Psoas muscle (tissue), 8 donors: ENCODE measurements around the gene PPP2R3A. TPM values are rescaled to one million over a fixed set of nuclear protein-coding genes. Genes with fewer than 3 reads are reported as not detected.

Source experiments
- ATAC-seq, 4 donors: fragments of 200-7000 bp; cut with Tn5 transposase; one replicate each; pipeline ENCODE4 v1.9.1; 2020; ENCODE audit warnings: moderate library complexity in 3 of 4, mild to moderate bottlenecking in 2 of 4
- DNase-seq, 2 donors: peaks; one replicate each; pipeline ENCODE4 v3.0.0-alpha.2; 2020
- H3K27ac ChIP-seq: fragments of 200-600 bp; one replicate; pipeline ENCODE4 v1.8.0; 2022
- H3K27me3 ChIP-seq, 3 donors: fragments of 200-600 bp in 1 of 3; one replicate each; pipeline versions ENCODE4 v1.6.1 to v1.8.0; 2013 to 2022; ENCODE audit warnings: low read length in 2 of 3, mild to moderate bottlenecking in 2 of 3, moderate library complexity in 1 of 3; ENCODE audit not compliant: insufficient read depth in 3 of 3
- H3K36me3 ChIP-seq, 2 donors: fragments of 200-600 bp in 1 of 2; one replicate each; pipeline versions ENCODE4 v1.6.1 to v1.8.0; 2013 to 2022; ENCODE audit warnings: low read depth in 1 of 2, mild to moderate bottlenecking in 1 of 2, moderate library complexity in 1 of 2; ENCODE audit not compliant: insufficient read depth in 1 of 2
- H3K4me1 ChIP-seq: fragments of 200-600 bp; one replicate; pipeline ENCODE4 v1.8.0; 2022
- H3K4me3 ChIP-seq: fragments of 200-600 bp; one replicate; pipeline ENCODE4 v1.8.0; 2022; ENCODE audit warnings: mild to moderate bottlenecking
- H3K9me3 ChIP-seq: fragments of 200-600 bp; one replicate; pipeline ENCODE4 v1.8.0; 2022
- WGBS, 3 donors: extraction: QIAGEN DNeasy Blood & Tissue Kit; methylation state at CpG; one replicate each; pipeline versions ENCODE4 v1.1.6 to v1.1.7; 2013; 5-methylcytosine and 5-hydroxymethylcytosine counted together
- intact Hi-C, 2 donors: fragments of 100-400 bp; cut with DNase I; formaldehyde crosslinking; loops; one replicate each; pipeline versions ENCODE4 v1.11.0 to v1.14.2; 2022
- long read RNA-seq, 2 donors: library from polyadenylated mRNA; unstranded; transcript quantifications; one replicate each; pipeline ENCODE4 v2.0.0, GENCODE V29; 2021
- polyA plus RNA-seq, 3 donors: library from polyadenylated mRNA; stranded (reverse); fragments of 200-250 nt; gene quantifications; one replicate each; pipeline ENCODE4 v1.2.3, GENCODE V29; 2013
- total RNA-seq, 4 donors: library from RNA; stranded (reverse); fragmentation: NEBNext Ultra II Directional in 2 of 4; extraction: Animal tissue kit (Norgen Biotek cat#: 25700) in 2 of 4; gene quantifications; one replicate each; pipeline versions ENCODE4 v1.2.1 to v1.2.4, GENCODE V29; 2021 to 2023
- TF ChIP-seq, protein P1 (sequence below): fragments of 200-600 bp; IDR thresholded peaks from one replicate; pipeline ENCODE4 v1.8.0; 2022; ENCODE audit warnings: antibody characterized with exemption
- donor health status: healthy with polysubstance abuse.
- donor health status: DM: no; HTN: no; CAD: no; lungs with moderate emphysema.
- donor health status: Bipolar disorder and iron deficiency.
- donor health status: healthy.
- donor health status: DM: yes; HTN: yes; CAD: no.
- donor health status: DM: no; HTN: no; CAD: no.
- donor health status: DM: no; HTN: no; CAD: no.
- donor health status: DM: yes; HTN: yes; CAD: no.

PPP2R3A gene, protein sequence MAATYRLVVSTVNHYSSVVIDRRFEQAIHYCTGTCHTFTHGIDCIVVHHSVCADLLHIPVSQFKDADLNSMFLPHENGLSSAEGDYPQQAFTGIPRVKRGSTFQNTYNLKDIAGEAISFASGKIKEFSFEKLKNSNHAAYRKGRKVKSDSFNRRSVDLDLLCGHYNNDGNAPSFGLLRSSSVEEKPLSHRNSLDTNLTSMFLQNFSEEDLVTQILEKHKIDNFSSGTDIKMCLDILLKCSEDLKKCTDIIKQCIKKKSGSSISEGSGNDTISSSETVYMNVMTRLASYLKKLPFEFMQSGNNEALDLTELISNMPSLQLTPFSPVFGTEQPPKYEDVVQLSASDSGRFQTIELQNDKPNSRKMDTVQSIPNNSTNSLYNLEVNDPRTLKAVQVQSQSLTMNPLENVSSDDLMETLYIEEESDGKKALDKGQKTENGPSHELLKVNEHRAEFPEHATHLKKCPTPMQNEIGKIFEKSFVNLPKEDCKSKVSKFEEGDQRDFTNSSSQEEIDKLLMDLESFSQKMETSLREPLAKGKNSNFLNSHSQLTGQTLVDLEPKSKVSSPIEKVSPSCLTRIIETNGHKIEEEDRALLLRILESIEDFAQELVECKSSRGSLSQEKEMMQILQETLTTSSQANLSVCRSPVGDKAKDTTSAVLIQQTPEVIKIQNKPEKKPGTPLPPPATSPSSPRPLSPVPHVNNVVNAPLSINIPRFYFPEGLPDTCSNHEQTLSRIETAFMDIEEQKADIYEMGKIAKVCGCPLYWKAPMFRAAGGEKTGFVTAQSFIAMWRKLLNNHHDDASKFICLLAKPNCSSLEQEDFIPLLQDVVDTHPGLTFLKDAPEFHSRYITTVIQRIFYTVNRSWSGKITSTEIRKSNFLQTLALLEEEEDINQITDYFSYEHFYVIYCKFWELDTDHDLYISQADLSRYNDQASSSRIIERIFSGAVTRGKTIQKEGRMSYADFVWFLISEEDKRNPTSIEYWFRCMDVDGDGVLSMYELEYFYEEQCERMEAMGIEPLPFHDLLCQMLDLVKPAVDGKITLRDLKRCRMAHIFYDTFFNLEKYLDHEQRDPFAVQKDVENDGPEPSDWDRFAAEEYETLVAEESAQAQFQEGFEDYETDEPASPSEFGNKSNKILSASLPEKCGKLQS (N-terminal part only)
- total RNA-seq, result 100 to 1,000 TPM in 1 of 4 donors, 10 to 100 TPM in 3; 45.5 to 134 (median 52.6) TPM
- 10 to 100 TPM in 2 of 3 donors, 1 to 10 TPM in 1; 5.4 to 16.8 (median 13.2) TPM for polyA plus RNA-seq
- long read RNA-seq, donor 1, full-length matches to known transcripts, result 6 of 17 reads
- long read RNA-seq, donor 1, partial matches to known transcripts, result 9 of 17 reads
- long read RNA-seq, donor 1, other reads (novel, unspliced or antisense), result 2 of 17 reads
- long read RNA-seq, donor 2, full-length matches to known transcripts, result 28 of 64 reads
- long read RNA-seq, donor 2, partial matches to known transcripts, result 21 of 64 reads
- long read RNA-seq, donor 2, other reads (novel, unspliced or antisense), result 15 of 64 reads

DNA sequence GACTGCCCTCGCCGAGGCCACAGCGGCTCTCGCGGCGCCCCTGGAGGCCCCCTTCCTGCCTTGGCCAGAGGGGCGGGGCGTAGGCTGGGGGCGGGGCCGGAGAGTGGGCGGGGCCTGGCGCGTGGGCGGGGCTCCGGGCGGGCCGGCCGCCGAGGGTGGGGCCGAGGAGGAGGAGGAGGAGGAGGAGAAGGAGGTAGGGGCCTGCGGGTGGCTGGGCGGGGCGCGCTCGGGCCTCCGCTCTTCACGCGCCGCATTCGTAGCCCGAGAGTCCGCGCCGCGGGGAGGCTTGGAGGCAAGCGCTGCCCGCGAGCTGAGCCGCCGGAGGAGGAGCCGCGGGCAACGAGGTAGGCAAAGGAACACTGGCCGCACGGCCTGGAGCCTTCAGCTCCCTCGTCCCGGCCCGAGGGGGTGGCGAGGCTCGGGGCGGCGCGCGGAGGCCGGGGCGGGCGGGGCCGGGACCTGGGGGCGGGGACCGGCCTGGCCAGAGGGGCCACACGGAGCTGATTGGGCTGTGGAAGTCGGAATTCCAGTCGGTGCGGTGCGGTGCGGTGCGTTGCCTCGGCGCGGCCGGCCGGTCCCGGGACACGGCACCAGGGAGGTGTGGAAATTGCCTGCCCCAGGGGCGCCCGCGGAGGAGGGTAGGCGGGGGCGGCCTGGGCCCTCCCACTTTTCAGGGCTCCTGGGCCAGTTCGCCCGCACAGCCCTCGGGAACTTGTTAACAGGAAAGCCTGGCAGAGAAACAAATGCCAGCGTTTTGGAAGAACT lies at the start of gene PPP2R3A:
PPP2R3A (plus strand) TSS at position 223 of the 765 bp plus-strand sequence. CDS start 35,771 bp downstream, outside the sequence.
- peak; percentile 86 to 93 for DNase-seq
- H3K36me3 ChIP-seq, result no peaks in the 10 kb centered on the region
- TF ChIP-seq, protein P1, sequence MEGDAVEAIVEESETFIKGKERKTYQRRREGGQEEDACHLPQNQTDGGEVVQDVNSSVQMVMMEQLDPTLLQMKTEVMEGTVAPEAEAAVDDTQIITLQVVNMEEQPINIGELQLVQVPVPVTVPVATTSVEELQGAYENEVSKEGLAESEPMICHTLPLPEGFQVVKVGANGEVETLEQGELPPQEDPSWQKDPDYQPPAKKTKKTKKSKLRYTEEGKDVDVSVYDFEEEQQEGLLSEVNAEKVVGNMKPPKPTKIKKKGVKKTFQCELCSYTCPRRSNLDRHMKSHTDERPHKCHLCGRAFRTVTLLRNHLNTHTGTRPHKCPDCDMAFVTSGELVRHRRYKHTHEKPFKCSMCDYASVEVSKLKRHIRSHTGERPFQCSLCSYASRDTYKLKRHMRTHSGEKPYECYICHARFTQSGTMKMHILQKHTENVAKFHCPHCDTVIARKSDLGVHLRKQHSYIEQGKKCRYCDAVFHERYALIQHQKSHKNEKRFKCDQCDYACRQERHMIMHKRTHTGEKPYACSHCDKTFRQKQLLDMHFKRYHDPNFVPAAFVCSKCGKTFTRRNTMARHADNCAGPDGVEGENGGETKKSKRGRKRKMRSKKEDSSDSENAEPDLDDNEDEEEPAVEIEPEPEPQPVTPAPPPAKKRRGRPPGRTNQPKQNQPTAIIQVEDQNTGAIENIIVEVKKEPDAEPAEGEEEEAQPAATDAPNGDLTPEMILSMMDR, result no peak
- H3K4me3 ChIP-seq, result peak within 1 kb of the TSS; percentile 82
- WGBS, 3 donors, result 0 to 2% (median 0%) methylated on average over 37 to 74 of the region's 83 CpGs
- intact Hi-C loops, result loop anchor here (2.0 to 10.0 kb wide), 5 partner anchors 43 to 229 kb away; partner anchors contain the start of gene MSL2 (in 1 of the 2)
- no peaks in the 10 kb centered on the region for H3K27me3 ChIP-seq
- peak; percentile 92 to 97 (median 96) for ATAC-seq
- peaks cover 38% of the 10 kb centered on the region for H3K4me1 ChIP-seq
- peaks cover 2% of the 10 kb centered on the region for H3K9me3 ChIP-seq
- H3K27ac ChIP-seq, result peak within 1 kb of the TSS; percentile 92

DNA sequence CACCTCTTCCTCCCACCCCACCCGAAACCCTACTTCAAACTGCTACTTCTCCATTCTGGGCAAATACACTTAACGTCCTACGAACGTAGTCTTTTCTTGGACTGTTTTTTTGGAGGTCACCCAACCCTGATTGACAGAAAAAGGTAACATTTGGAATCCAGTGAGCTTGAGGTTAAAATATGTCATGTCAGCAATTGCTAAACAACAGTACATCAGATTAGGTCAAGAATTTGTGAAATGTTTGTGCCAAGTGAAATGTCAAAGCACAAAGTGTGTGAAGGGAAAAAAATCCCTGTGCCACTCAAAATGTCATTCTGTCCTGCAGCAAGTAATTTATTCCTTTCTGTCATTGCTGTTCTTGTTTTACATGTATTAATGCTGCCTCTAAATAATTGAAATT lies 49.2 kb upstream of the PPP2R3A start:
- 37 to 64% (median 39%) methylated on average over 4 of the region's 4 CpGs for WGBS, 3 donors
- Histone ChIP-seq H3K27ac (no peak overlapping the region), H3K4me3 (no peak overlapping the region), H3K9me3 (no peaks in the 10 kb centered on the region), H3K4me1 (peaks cover 11% of the 10 kb centered on the region), H3K36me3 (no peaks in the 10 kb centered on the region), H3K27me3 (no peaks in the 10 kb centered on the region)
- TF ChIP-seq, protein P1, result no peak
- ATAC-seq (no peak), DNase-seq (no peak)
- intact Hi-C loops, result loop anchor here in 1 of 2 donors (5.0 kb wide), 1 partner anchor 51 kb away; the partner anchor contains the start of gene PPP2R3A

DNA sequence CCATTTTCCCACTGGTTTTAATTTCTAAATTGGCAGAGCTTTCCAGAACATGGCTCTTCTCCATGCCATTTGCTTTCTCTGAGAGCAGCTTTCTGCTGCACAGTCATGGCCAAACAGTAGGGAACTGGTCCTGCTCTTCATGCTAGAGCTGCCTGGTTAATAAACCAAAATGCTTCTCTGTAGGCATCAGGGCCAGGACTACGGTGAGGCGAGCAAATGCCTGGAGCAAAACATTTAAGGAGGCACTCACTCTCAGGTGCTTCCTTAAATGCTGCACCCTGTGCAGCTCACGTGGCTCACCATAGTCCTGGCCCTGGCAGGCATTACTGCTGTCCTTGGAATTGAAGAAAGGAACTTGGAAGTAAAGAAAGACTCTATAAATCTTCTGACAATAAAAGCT lies 48.5 kb upstream of the PPP2R3A start:
- intact Hi-C loops, result loop anchor here in 1 of 2 donors (5.0 kb wide), 1 partner anchor 50 kb away; the partner anchor contains the start of gene PPP2R3A
- H3K4me1 ChIP-seq, result peaks cover 11% of the 10 kb centered on the region
- ATAC-seq, result peak; percentile 50 to 77 (median 68)
- H3K36me3 ChIP-seq, result no peaks in the 10 kb centered on the region
- H3K27me3 ChIP-seq, result no peaks in the 10 kb centered on the region
- H3K9me3 ChIP-seq, result no peaks in the 10 kb centered on the region
- H3K4me3 ChIP-seq, result no peak overlapping the region
- TF ChIP-seq, protein P1, result no peak
- DNase-seq, result no peak
- H3K27ac ChIP-seq, result no peak overlapping the region
- WGBS, 3 donors, result 1 to 28% (median 10%) methylated on average over 3 of the region's 3 CpGs
